Measurements from ENCODE around the gene SLIT3.

DNA sequence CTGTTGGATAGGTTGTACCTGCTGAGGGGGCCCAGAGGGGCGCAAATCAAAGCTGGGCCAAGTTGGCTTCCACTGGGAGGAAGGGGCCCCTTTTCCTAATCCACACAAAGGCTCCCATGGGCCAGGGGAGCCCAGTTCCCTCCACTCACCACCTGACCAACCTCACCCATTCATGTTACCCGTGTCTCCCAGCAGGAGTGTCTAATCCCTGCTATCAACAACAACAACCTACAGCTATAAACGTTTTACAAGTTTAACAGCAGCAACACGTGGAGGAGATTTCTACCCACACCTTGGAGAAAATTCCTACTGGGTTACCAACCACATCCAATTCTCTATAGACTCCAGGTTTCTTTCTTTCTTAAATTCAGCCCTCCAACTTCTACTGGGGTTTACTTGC is 216.2 kb downstream of the SLIT3 start:
- TF ChIP-seq, protein P1, sequence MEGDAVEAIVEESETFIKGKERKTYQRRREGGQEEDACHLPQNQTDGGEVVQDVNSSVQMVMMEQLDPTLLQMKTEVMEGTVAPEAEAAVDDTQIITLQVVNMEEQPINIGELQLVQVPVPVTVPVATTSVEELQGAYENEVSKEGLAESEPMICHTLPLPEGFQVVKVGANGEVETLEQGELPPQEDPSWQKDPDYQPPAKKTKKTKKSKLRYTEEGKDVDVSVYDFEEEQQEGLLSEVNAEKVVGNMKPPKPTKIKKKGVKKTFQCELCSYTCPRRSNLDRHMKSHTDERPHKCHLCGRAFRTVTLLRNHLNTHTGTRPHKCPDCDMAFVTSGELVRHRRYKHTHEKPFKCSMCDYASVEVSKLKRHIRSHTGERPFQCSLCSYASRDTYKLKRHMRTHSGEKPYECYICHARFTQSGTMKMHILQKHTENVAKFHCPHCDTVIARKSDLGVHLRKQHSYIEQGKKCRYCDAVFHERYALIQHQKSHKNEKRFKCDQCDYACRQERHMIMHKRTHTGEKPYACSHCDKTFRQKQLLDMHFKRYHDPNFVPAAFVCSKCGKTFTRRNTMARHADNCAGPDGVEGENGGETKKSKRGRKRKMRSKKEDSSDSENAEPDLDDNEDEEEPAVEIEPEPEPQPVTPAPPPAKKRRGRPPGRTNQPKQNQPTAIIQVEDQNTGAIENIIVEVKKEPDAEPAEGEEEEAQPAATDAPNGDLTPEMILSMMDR (conservative IDR thresholded peaks at IDR 0.05; ENCODE audit: low read length) = no peak
- TF ChIP-seq EZH2phosphoT487 (IDR thresholded peaks at IDR 0.05; ENCODE audit: borderline replicate concordance) = no peak

Measured in Loucy (cell line).